HUES48 (cell line): ENCODE measurements around the gene ZSCAN29.
A peak's percentile ranks its signal among the peaks of the same experiment; 100 is the strongest.
"Not testable (repeated sequence)": the region's sequence is repeated elsewhere in the genome, so short reads cannot be mapped to it uniquely, and the experiment has no call there.

Experiments
- H3K27ac ChIP-seq: one replicate; pipeline ENCODE4 v1.7.0; 2013; ENCODE audit warnings: low read depth, low read length, inconsistent platforms
- H3K27me3 ChIP-seq: 2 replicates; pipeline ENCODE4 v1.6.1; 2013; ENCODE audit warnings: mild to moderate bottlenecking, low read length; ENCODE audit not compliant: control insufficient read depth, insufficient read depth
- H3K36me3 ChIP-seq: 2 replicates; pipeline ENCODE4 v1.6.1; 2013; ENCODE audit warnings: low read length; ENCODE audit not compliant: control insufficient read depth, insufficient read depth
- H3K4me1 ChIP-seq: 2 replicates; pipeline ENCODE4 v1.6.1; 2013; ENCODE audit warnings: mild to moderate bottlenecking, low read length; ENCODE audit not compliant: control insufficient read depth, insufficient read depth
- H3K4me3 ChIP-seq: 2 replicates; pipeline ENCODE4 v1.5.1; 2013; ENCODE audit warnings: mild to moderate bottlenecking, low read depth, low read length
- H3K9ac ChIP-seq: 2 replicates; pipeline ENCODE4 v1.6.1; 2013; ENCODE audit warnings: mild to moderate bottlenecking, low read depth, low read length, moderate library complexity
- H3K9me3 ChIP-seq: 2 replicates; pipeline ENCODE4 v1.6.1; 2013; ENCODE audit warnings: low read length; ENCODE audit not compliant: control insufficient read depth, insufficient read depth

The ZSCAN29 gene

DNA sequence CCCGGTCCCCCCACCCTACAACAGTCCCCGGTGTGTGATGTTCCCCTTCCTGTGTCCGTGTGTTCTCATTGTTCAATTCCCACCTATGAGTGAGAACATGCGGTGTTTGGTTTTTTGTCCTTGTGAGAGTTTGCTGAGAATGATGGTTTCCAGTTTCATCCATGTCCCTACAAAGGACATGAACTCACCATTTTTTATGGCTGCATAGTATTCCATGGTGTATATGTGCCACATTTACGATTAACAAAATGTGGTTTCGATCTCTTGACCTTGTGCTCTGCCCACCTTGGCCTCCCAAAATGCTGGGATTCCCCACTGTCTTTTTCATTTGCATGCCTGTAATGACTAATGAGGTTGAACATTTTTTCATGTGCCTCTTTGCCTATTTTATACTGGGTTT is 22.7 kb upstream of the ZSCAN29 start:
- H3K9me3 ChIP-seq, H3K4me3 ChIP-seq, H3K9ac ChIP-seq, H3K4me1 ChIP-seq, H3K27ac ChIP-seq, H3K27me3 ChIP-seq: not testable (repeated sequence)
- peaks cover 53% of the 10 kb centered on the region for H3K36me3 ChIP-seq

DNA sequence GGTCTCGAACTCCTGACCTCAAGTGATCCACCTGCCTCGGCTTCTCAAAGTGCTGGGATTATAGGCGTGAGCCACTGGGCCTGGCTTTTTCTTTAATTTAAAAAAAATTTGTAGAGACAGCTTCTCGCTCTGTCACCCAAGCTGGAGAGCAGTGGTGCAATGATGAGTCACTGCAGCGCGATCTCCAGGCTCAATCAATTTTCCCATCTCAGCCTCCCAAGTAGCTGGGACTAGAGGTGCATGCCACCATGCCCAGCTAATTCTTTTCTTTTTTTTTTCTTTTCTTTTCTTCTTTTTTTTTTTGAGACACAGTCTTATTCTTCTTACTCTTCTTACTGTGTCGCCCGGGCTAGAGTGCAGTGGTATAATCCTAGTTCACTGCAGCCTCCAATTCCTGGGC is 19.9 kb upstream of the ZSCAN29 start:
- Histone ChIP-seq H3K4me1 (no peaks in the 10 kb centered on the region), H3K9me3 (no peaks in the 10 kb centered on the region), H3K27ac (no peak overlapping the region), H3K9ac (no peak overlapping the region), H3K36me3 (peaks cover 48% of the 10 kb centered on the region), H3K27me3 (no peaks in the 10 kb centered on the region), H3K4me3 (no peak overlapping the region)

DNA sequence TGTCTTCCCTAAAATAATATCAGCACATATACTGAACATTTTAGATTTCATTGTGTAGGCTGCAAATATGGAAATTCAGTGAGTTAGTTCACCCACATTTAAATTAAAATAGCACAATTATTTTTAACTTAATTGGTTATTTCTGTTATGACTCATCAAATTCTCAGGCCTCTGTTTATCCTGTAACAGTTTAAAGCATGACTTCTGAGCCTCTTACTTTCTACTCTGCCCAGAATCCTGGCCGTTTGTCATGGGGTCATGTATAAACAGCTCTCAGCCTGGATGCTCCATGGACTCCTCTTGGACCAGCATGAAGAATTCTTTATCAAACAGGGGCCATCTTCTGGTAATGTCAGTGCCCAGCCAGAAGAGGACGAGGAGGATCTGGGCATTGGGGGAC is 12.2 kb upstream of the ZSCAN29 start:
- no peak overlapping the region for H3K27ac ChIP-seq
- H3K36me3 ChIP-seq = peaks cover 83% of the 10 kb centered on the region

DNA sequence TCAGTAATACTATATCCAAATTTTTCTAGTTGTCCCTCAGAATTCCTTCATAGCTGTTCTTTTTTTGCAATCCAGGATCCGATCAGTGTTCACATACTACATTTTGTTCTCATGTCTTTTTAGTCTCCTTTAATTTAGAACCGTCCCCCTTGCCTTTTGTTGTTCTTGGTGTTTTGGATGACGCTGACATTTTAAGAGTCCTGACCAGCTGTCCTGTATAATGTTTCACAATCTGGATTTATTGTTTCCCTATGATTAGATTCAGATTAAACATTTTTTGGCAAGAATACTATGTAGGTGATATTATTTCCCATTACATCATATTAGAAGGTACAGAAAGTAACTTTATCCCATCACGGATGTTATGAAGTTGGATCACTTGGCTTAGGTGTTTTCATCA is 11.5 kb upstream of the ZSCAN29 start:
- H3K27ac ChIP-seq = no peak overlapping the region
- H3K27me3 ChIP-seq = no peaks in the 10 kb centered on the region
- H3K4me1 ChIP-seq = no peaks in the 10 kb centered on the region
- H3K36me3 ChIP-seq = peaks cover 83% of the 10 kb centered on the region
- H3K9ac ChIP-seq = no peak overlapping the region
- no peaks in the 10 kb centered on the region for H3K9me3 ChIP-seq
- H3K4me3 ChIP-seq = no peak overlapping the region

More for the DNA sequence above, 12.2 kb upstream of the ZSCAN29 start:
- Histone ChIP-seq H3K27me3 (no peaks in the 10 kb centered on the region), H3K9ac (no peak overlapping the region), H3K4me3 (no peak overlapping the region), H3K9me3 (no peaks in the 10 kb centered on the region), H3K4me1 (no peaks in the 10 kb centered on the region)

GRCh38 chr15:43378601-43379000 is 7.8 kb upstream of the ZSCAN29 start:
- peaks cover 61% of the 10 kb centered on the region for H3K36me3 ChIP-seq
- no peaks in the 10 kb centered on the region for H3K4me1 ChIP-seq
- no peak overlapping the region for H3K27ac ChIP-seq
- no peak overlapping the region for H3K9ac ChIP-seq
- no peak overlapping the region for H3K4me3 ChIP-seq
- H3K27me3 ChIP-seq = no peaks in the 10 kb centered on the region
- H3K9me3 ChIP-seq = no peaks in the 10 kb centered on the region

DNA sequence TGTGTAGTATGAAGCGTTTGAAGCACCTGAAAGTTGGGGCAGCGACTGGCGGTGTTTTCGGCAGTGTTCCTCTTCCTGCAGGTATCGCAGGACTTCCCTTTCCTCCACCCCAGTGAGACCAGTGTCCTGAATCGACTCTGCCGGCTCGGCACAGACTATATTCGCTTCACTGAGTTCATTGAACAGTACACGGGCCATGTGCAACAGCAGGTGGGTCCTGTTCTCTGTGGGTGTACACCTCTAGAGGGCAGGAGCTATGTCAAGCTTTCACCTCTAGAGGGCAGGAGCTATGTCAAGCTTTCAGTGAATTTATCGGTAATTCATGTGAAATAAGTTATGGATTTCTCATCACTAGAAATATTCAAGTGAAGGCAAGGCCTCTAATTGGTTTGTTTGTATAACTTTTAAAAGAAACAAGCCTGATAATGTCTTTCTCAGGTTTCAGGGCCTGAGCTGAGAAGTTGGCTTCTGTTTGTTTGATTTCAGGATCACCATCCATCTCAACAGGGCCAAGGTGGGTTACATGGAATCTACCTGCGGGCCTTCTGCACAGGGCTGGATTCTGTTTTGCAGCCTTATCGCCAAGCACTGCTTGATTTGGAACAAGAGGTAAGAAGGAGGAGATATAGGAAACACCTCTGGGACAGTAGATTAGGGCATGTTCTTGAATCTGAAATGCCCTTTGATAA is 5.3 kb upstream of the ZSCAN29 start:
- peaks cover 43% of the 10 kb centered on the region for H3K36me3 ChIP-seq
- H3K27me3 ChIP-seq = no peaks in the 10 kb centered on the region
- H3K9ac ChIP-seq = no peak overlapping the region
- H3K27ac ChIP-seq = no peak overlapping the region
- H3K4me3 ChIP-seq = no peak overlapping the region
- no peaks in the 10 kb centered on the region for H3K9me3 ChIP-seq
- H3K4me1 ChIP-seq = no peaks in the 10 kb centered on the region

DNA sequence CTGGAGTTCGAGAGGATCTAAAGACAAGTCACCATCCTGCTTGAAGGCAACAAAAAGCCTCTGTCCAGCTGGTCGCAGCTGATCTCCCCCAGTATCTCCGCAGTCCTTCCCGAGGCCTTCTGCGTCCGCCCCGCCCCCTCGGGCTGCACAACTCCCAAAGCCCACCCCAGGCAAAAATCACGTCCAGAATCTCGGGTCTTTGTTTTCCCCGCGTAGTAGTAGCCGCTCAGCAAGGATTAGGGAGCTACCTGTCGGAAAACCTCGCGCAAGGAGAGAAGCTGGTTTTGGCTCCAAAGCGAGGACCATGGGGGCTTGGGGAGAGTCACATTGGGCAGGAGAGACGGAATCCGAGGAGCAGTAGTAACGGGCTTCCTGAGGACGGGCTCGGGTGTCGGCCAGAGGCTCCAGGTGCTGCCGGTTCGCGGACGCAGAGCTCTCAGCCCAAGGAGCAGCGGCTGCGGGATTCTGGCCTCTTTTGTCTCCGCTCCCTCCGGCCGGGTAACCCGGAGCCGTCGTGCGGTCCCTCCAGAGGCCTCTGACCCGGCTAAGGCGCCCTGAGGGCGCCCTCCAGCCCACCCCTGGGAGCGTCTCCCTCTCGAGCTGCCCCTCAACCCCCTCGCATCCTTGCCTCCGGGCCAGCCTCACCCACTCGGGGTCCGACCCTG is 401 bp downstream of the ZSCAN29 start:
- no peaks in the 10 kb centered on the region for H3K27me3 ChIP-seq
- peak overlapping the region; percentile 74 for H3K9ac ChIP-seq
- no peaks in the 10 kb centered on the region for H3K9me3 ChIP-seq
- H3K4me3 ChIP-seq = peak overlapping the region; percentile 97
- peak overlapping the region; percentile 85 for H3K27ac ChIP-seq
- peaks cover 33% of the 10 kb centered on the region for H3K36me3 ChIP-seq
- H3K4me1 ChIP-seq = no peaks in the 10 kb centered on the region

GRCh38 chr15:43361313-43361903 is 9.4 kb downstream of the ZSCAN29 start:
- H3K4me3 ChIP-seq = no peak overlapping the region
- H3K36me3 ChIP-seq = peaks cover 80% of the 10 kb centered on the region
- H3K9me3 ChIP-seq = peaks cover 25% of the 10 kb centered on the region
- no peak overlapping the region for H3K27ac ChIP-seq
- H3K4me1 ChIP-seq = no peaks in the 10 kb centered on the region
- no peak overlapping the region for H3K9ac ChIP-seq
- no peaks in the 10 kb centered on the region for H3K27me3 ChIP-seq

- no peaks in the 10 kb centered on the region for H3K27me3 ChIP-seq
- no peak overlapping the region for H3K4me3 ChIP-seq
- no peak overlapping the region for H3K9ac ChIP-seq
- peaks cover 74% of the 10 kb centered on the region for H3K36me3 ChIP-seq
- no peak overlapping the region for H3K27ac ChIP-seq
- H3K9me3 ChIP-seq = peaks cover 25% of the 10 kb centered on the region
- no peaks in the 10 kb centered on the region for H3K4me1 ChIP-seq
These were observed 10.0 kb downstream of the ZSCAN29 start for GRCh38 chr15:43360821-43361220.

DNA sequence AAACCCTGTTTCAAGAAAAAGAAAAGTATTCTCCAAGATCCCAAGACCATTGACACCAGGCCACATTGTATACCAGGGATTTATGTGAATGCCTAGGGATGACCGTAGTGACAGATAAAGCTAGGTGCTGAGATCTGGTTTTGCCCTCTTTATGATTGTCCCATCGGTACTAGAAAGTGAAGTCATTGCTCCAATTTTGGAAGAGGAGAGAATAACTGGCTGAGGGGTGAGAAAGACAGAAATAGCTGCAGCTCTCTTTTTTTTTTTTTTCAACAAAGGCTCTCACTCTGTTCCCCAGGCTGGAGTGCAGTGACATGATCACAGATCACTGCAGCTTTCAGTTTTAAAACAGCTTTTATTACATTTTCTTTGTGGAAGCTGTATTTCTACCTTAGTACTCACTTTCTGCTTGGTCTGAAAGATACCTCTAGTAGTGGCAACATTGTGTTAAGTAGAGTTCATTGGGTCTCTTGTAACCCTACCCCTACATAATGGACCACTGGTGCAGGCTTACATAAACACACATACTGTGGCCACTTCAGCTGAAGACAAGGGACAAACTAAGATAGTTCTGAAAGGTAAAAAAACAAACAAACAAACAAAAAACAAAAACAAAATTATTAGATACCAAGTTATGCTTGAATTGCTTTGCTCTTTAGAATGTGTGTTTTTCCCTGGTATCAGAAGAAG is 18.0 kb downstream of the ZSCAN29 start:
- H3K9ac ChIP-seq = no peak overlapping the region
- no peak overlapping the region for H3K27ac ChIP-seq
- H3K36me3 ChIP-seq = peaks cover 32% of the 10 kb centered on the region
- no peaks in the 10 kb centered on the region for H3K27me3 ChIP-seq
- no peaks in the 10 kb centered on the region for H3K9me3 ChIP-seq
- H3K4me3 ChIP-seq = no peak overlapping the region
- H3K4me1 ChIP-seq = no peaks in the 10 kb centered on the region

DNA sequence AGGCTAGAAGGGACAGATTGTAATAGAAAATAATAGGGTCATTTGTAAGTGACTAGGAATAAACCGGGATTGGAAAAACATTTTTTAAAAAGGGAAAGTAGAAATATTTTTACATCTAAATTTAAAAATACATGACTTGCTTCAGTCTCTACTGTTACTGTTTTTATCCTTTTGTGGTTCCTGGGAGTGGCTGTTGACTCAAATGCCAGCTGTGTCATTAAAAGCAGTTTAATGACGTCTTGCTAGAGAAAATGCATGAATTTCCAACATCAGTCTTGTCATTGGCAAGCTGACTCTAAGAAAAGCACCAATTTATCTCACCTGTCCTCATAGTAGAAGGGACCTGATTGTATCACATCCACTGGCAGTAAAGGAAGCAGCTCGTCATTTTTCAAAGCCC is 23.7 kb downstream of the ZSCAN29 start:
- Histone ChIP-seq H3K9me3 (no peaks in the 10 kb centered on the region), H3K27ac (no peak overlapping the region), H3K36me3 (peaks cover 69% of the 10 kb centered on the region), H3K9ac (no peak overlapping the region), H3K4me1 (no peaks in the 10 kb centered on the region), H3K27me3 (no peaks in the 10 kb centered on the region), H3K4me3 (no peak overlapping the region)
